HG03575 (cell line): Measurements from ENCODE around the gene SPOUT1.
"Not testable (repeated sequence)": the region's sequence is repeated elsewhere in the genome, so short reads cannot be mapped to it uniquely, and the experiment has no call there.

Experiments used
- ATAC-seq: cut with Tn5 transposase; IDR thresholded peaks from one replicate; pipeline ENCODE4 v1.9.1; 2021; ENCODE audit not compliant: unreplicated experiment, insufficient number of reproducible peaks, low FRiP score; ENCODE audit errors: extremely low read depth

Gene SPOUT1

DNA sequence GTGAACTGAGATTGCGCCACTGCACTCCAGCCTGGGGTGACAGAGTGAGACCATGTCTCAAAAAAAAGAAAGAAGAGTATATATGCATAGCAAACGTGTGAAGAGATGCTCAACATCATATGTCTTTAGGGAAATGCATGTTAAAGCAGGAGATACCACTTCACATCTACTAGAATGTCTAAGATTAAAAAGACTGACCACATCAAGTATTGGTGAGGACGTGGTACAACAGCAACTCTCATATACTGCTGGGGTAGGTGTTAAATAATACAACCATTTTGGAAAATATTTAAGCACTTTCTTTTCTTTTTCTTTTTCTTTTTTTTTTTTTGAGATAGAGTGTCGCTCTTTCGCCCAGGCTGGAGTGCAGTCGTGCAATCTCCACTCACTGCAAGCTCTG lies 44.2 kb downstream of the SPOUT1 start:
- ATAC-seq: no peak

DNA sequence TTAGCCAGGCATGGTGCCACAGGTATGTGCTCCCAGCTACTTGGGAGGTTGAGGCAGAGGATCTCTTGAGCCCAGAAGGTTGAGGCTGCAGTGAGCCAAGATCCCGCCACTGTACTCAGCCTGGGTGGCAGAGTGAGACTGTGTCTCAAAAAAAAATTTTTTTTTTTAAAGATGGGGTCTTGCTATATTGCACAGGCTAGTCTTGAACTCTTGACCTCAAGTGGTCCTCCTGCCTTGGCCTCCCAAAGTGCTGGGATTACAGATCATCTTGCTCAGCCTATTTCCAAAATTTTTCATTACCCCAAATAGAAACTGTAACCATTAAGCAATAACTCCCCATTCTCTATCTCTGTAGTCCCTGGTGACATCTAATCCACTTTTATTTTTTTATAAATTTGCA lies 46.9 kb downstream of the SPOUT1 start:
- ATAC-seq: no peak

DNA sequence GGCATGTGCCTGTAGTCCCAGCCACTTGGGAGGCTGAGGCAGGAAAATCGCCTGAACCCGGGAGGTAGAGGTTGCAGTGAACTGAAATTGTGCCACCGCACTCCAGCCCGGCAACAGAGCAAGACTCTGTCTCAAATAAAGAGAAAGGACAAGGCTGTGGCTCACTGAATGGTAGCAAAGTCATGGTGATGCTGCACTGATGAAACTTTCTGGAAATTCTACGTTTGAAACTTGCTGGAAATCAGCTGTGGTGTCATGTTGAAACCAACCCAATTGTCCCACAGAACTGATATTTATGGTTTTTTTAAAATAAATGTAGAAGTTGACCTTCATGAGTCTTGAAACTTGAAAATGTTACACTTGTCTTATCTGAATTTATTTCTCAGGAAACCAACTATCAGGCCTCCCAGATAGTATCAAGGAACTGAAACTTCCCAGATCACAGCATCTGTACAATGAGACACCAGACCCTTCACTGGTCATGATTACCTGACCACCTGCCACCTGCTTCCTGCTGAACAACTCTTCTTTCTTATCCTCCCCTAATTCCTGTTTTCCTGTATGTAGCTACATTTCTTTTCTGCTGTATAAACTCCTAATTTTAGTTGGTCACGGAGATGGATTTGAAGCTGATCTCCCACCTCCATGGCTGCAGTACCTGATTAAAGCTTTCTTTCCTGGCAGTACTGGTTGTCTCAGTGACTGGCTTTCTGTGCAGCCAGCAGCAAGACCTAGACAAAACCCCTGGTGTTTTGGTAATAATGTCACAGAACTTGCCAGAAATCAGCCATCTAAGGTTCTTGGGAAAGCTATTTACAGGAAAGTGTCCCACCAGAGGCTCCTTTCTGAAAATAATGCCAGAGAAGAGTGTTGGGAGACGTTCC lies 48.2 kb downstream of the SPOUT1 start:
- ATAC-seq: no peak

DNA sequence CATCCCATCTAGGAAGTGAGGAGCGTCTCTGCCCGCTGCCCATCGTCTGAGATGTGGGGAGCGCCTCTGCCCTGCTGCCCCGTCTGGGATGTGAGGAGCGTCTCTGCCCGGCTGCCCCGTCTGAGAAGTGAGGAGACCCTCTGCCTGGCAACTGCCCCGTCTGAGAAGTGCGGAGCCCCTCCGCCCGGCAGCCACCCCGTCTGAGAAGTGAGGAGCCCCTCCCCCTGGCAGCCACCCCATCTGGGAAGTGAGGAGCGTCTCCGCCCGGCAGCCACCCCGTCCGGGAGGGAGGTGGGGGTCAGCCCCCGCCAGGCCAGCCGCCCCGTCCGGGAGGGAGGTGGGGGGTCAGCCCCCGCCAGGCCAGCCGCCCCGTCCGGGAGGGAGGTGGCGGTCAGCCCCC lies 49.5 kb downstream of the SPOUT1 start:
- not testable (repeated sequence) for ATAC-seq

DNA sequence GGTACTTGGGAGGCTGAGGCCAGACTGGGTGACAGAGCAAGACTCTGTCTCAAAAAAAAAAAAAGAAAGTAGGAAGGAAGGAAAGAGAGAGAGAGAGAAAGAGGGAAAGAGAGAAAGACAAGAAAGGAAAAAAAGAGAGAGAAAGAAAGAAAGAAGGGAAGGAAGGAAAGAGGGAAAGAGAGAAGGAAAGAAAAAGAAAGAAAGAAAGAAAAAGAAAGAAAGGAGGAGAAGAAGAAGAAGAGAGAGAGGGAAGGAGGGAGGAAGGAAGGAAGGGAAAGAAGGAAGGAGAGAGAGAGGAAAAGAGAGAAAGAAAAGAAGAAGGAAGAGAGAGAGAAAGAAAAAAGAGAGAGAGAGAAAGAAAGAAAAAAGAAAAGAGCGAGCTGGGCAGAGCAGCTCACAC lies 54.8 kb downstream of the SPOUT1 start:
- ATAC-seq: no peak

DNA sequence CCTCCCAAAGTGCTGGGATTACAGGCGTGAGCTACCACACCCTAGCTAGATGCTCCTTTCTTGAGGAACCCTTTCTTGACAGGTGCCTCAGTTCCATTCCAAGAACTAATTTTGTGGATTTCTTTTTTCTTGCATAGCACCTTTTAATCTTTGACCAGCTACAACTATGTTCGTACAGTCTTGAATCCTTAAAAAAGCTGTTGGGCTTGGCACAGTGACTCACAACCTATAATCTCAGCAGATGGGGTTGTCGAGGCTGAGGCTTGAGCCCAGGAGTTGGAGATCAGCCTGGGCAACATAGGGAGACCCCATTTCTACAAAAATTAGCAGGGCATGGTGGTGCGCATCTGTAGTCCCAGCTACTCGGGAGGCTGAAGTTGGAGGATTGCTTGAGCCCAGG lies 56.5 kb downstream of the SPOUT1 start:
- no peak for ATAC-seq

DNA sequence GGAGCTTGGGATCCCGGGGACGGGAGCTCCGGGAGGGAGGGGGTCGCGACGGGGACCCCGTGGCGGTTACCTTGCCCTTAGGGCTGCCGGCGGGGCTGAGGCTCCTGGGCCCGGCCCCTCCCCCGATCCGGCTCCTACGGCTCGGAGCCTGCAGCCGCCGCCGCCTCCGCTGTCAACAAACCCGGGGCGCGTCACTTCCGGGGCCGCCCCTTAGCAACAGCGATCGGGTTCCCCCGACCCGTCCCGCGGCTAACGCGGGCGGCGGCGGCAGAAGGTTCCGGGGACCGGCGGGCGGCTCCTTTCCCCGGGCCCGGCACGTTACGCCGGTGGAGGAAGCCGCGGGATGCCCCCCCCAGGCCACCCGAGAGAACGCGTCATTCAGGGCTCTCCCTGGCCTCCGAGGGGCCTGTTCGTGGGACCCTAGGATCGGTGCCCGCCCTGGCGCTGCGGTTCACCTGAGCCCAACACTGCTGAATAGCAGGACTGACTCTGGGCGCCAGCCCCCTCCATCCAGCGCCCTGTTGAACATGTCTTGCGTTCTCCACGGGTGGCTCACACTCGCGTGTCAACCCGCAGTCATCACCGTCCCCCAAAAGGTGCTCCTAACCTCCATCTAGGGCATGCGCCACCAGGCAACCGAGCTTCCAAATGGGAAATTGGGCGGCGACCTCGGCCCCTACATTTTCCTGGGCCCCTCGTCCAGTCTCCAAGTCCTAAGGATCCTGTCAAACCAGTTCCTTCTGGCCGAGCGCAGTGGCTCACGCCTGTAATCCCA lies 57.7 kb downstream of the SPOUT1 start, which contains the start of gene ZER1:
ZER1 (minus strand) TSS at position 183 of the 775 bp plus-strand sequence. CDS start 16,362 bp downstream, outside the sequence.
- no peak for ATAC-seq

DNA sequence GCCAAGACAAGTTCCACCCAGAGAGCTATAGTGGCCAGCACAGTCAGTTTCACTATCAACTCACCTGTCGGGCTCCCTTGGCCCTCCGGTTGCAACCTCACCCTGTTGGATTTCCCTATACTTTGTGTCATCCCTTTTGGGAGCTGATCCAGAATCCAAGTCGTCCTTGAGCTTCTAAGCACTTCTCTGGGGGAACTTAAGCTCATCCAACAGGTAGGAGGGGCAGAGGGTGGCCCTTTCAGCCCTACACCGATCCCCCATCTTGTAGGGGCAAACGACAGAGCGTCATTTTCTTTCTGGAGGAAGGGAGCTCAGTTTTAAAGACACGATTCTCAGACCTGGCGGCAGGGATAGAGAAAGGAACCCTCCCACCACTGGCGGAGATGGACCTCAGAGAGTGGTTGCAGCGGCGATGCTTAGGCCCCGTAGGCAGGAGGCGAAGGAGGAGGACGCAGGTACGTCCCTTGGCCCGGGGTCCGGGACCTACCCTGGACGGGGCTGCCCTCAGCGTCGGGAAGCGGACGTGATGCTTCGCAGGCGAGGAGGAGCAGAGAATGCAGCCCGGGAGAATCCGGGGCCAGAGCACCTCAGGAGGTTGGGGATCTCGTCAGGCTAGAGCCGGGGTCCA lies 58.4 kb downstream of the SPOUT1 start:
- no peak for ATAC-seq

DNA sequence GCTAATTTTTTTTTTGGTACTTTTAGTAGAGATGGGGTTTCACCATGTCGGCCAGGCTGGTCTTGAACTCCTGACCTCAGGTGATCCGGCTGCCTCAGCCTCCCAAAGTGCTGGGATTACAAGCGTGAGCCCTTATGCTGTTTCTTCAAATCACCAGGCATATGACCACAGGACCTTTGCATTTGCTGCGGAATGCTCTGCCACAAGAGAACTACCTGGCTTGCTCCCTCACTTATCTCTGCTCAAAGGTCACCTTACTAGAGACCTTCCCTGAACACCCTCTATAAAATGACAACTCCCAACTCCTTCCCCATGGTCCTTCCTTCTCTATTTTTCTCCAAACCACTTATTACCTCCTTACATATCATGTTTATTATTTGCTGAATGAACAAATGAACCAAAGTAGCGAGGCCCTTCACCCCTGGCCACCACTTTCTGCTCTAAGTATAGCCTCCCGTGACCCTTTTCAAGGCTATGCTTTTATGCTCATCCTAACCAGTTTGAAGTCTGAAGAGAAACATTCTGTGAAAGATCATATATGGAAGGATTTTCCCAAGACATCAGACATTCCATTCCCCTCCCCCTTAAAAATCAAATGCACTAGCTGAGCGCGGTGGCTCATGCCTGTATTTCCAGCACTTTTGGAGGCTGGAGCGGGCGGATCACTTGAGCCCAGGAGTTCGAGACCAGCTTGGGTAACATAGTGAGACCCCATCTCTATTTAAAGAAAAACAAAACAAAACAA lies 59.1 kb downstream of the SPOUT1 start:
- ATAC-seq: no peak
